BJ (cell line): Measurements from ENCODE around the gene ZBTB6. TPM values are rescaled to one million over a fixed set of nuclear protein-coding genes. Genes with fewer than 3 reads are reported as not detected.

Source experiments
- CTCF ChIA-PET: fragments of 350-600 bp; formaldehyde crosslinking; extraction: SDS; loops from one replicate; lab custom pipeline; 2021; ENCODE audit warnings: antibody characterized with exemption, inconsistent platforms; lab: Yijun Ruan, JAX
- POLR2A ChIA-PET: fragments of 300-600 bp; sonication (Branson Sonifier 250); formaldehyde crosslinking; extraction: SDS; loops from one replicate; lab custom pipeline; 2021; ENCODE audit warnings: antibody characterized with exemption; lab: Charles Lee
- DNase-seq: peaks from one replicate; pipeline ENCODE4 v3.0.0-alpha.2; 2011; ENCODE audit warnings: low read depth
- H3K27me3 ChIP-seq: 2 replicates; pipeline ENCODE4 v1.6.0; 2011; ENCODE audit warnings: low read length; ENCODE audit not compliant: control insufficient read depth, insufficient read depth
- H3K36me3 ChIP-seq: 2 replicates; pipeline ENCODE4 v1.5.1; 2011; ENCODE audit warnings: low read length; ENCODE audit not compliant: control insufficient read depth, insufficient read depth
- H3K4me3 ChIP-seq: 2 replicates; pipeline ENCODE4 v1.5.1; 2011; ENCODE audit warnings: low read depth, mild to moderate bottlenecking, control low read depth, low read length
- polyA plus RNA-seq: library from polyadenylated mRNA; depleted of rRNA; stranded (reverse); fragments of >200 nt; gene quantifications from 2 replicates; pipeline ENCODE4 v1.2.3, GENCODE V29; 2011; rRNA removed
- small RNA-seq: library from RNA; depleted of rRNA; stranded (forward); fragments of <200 nt; gene quantifications from one replicate; pipeline ENCODE3, GENCODE V24; 2012; ENCODE audit warnings: low replicate concordance, low read depth; ENCODE audit not compliant: insufficient read length
- TF ChIP-seq, protein P1 (sequence below): IDR thresholded peaks from 2 replicates; pipeline ENCODE4 v1.5.1; 2011; ENCODE audit warnings: low read depth, mild to moderate bottlenecking, control low read depth, inconsistent platforms, low read length, moderate library complexity; ENCODE audit not compliant: insufficient read depth

ZBTB6 gene
- polyA plus RNA-seq, 1 experiment, result 2.5 TPM

GRCh38 chr9:122860319-122861142, 52.6 kb downstream of the ZBTB6 start:
- DNase-seq, result no peak
- ChIA-PET CTCF (interaction anchor here (0.6 kb wide), 1 partner anchor 490 kb away, joined by 3 read pairs; no protein-coding TSS in a partner anchor), POLR2A (interaction anchor here (0.6 kb wide), 1 partner anchor 15 kb away, joined by 3 read pairs; no protein-coding TSS in a partner anchor)
- Histone ChIP-seq H3K36me3 (peaks cover 2% of the 10 kb centered on the region), H3K4me3 (no peak overlapping the region), H3K27me3 (no peaks in the 10 kb centered on the region)
- TF ChIP-seq, protein P1, sequence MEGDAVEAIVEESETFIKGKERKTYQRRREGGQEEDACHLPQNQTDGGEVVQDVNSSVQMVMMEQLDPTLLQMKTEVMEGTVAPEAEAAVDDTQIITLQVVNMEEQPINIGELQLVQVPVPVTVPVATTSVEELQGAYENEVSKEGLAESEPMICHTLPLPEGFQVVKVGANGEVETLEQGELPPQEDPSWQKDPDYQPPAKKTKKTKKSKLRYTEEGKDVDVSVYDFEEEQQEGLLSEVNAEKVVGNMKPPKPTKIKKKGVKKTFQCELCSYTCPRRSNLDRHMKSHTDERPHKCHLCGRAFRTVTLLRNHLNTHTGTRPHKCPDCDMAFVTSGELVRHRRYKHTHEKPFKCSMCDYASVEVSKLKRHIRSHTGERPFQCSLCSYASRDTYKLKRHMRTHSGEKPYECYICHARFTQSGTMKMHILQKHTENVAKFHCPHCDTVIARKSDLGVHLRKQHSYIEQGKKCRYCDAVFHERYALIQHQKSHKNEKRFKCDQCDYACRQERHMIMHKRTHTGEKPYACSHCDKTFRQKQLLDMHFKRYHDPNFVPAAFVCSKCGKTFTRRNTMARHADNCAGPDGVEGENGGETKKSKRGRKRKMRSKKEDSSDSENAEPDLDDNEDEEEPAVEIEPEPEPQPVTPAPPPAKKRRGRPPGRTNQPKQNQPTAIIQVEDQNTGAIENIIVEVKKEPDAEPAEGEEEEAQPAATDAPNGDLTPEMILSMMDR, result no peak

Small RNA genes within 50 kb of the gene (small RNA-seq; reads per million reads assigned to genes)
- gene RNY1P15 (not detected), gene SNORD90 (23.8 reads per million, percentile 85 among the genes with 10 or more reads in this experiment)

Other genes with a start within 250 kb of the ZBTB6 start
- not detected in 2 replicates for gene OR1L3, start 238.2 kb downstream of the ZBTB6 start, polyA plus RNA-seq
- gene OR1L4, start 189.3 kb downstream of the ZBTB6 start, polyA plus RNA-seq, result not detected in 2 replicates
- gene OR1L6, start 171.0 kb downstream of the ZBTB6 start, polyA plus RNA-seq, result not detected in 2 replicates
- gene OR5C1, start 124.4 kb downstream of the ZBTB6 start, polyA plus RNA-seq, result not detected in 2 replicates
- not detected in 2 replicates for gene OR1K1, start 113.2 kb downstream of the ZBTB6 start, polyA plus RNA-seq
- 9.2 and 15.7 TPM in 2 replicates for gene PDCL, start 84.7 kb downstream of the ZBTB6 start, polyA plus RNA-seq
- gene RC3H2, start 8.0 kb downstream of the ZBTB6 start, polyA plus RNA-seq, result 35.3 and 50.2 TPM in 2 replicates
- 4.4 and 8.0 TPM in 2 replicates for gene ZBTB26, start 18.2 kb upstream of the ZBTB6 start, polyA plus RNA-seq
- 30.8 and 37.0 TPM in 2 replicates for gene RABGAP1, start 27.7 kb upstream of the ZBTB6 start, polyA plus RNA-seq
- not detected in 2 replicates for gene GPR21, start 120.3 kb upstream of the ZBTB6 start, polyA plus RNA-seq